GOT3 (cell line): ENCODE data around the gene TAF1B.

Experiments
- DNase-seq: peaks from one replicate; lab custom pipeline; 2025; ENCODE audit warnings: mixed read lengths; lab: John Stamatoyannopoulos, UW

The TAF1B gene

DNA sequence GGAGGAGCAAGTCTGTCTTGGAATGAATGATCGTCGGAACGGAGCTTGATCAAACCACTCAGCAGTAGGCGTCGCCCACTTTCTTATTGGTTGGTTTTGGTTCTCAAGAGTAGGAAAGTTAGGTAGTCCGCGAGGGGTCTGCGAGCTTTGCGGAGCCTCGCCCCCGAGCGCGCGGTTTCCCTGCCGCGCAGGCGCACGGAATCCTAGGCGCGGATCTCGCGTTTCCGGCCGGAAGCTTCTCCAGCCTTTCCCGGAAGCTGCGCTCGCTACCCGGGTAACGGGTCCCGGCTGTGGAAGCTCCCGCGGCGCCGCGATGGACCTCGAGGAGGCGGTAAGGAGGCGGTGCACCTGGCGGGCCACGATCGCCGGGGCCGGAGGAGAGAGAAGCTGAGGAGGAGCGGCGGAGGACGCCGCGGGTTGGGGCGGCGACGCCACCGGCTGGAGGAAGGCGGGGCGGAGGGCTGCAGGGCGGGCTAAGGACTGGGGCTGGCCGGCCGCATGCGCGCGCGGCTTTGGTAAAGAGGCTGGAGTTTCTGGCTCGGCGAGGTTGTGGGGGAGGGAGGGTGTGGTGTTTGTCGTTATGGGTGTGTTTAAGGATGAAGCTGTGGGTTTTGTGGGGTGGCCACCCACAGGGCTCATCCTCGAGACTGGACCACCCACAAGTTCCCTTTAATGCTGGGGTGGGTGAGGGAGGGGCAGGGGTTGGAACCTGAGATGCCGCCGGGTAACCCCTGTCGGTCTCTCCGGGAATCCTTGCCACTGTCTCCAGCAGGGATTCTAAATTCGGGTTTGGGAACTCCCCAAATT lies at the start of gene TAF1B:
TAF1B (plus strand) TSS at position 246 of the 807 bp plus-strand sequence; CDS start at position 314, 68 bp downstream.
- peak; percentile 81 for DNase-seq

DNA sequence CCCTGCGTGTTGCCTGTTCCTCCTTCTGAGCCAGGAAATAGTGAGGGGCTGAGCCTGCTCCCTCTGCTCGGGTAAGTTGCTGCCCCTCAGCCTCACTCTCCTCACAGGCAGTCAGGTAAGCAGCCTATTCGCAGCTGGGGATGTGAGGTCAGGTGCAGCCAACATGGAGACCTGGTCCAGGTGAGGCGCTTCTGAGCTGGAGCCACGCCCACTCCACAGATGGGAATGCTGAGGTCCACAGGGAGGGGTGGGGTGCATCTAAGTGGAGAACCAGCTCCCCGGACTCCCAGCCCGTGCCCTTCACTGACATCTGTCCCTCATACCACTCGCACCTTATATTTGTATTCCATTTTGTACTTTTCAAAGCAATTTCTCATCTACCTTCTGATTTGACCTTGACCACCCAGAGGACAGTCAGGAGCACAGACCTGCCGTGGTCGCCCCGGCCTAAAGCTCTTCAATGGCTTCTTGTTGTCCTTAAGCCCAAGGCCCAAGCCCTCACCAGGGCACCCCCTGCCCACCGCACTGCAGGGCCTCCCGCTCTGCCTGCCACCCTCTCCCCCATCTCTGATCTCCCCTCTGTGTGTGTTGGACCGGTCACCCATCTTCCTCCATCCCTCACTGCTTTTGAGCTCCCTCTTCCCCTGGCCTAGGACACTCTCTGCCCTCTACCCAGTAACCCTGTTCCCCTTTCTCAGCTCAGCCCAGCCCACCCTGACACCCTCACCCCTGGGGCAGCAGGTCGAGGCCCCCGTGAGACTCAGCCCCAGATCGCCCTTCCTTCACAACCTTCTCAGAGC lies 49.2 kb upstream of the TAF1B start:
- DNase-seq: no peak

DNA sequence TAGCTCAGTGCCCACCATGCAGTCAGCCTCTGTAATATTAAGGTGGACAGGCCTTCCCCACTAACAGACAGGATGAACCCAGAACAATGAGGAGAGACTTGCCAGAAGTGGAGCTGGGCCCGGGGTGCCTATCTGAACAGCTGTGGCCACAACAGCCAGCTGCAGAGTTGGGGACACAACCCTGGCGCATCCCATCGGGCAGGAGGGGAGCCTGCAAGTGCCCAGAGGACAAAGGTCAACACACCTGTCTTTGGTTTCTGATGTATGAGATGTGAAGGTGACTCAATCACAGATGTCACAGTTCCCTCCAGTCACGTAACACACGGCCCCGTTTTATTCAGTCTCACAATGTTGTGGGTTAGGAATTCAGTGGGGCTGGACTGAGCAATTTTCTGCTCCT lies 48.2 kb upstream of the TAF1B start:
- no peak for DNase-seq

DNA sequence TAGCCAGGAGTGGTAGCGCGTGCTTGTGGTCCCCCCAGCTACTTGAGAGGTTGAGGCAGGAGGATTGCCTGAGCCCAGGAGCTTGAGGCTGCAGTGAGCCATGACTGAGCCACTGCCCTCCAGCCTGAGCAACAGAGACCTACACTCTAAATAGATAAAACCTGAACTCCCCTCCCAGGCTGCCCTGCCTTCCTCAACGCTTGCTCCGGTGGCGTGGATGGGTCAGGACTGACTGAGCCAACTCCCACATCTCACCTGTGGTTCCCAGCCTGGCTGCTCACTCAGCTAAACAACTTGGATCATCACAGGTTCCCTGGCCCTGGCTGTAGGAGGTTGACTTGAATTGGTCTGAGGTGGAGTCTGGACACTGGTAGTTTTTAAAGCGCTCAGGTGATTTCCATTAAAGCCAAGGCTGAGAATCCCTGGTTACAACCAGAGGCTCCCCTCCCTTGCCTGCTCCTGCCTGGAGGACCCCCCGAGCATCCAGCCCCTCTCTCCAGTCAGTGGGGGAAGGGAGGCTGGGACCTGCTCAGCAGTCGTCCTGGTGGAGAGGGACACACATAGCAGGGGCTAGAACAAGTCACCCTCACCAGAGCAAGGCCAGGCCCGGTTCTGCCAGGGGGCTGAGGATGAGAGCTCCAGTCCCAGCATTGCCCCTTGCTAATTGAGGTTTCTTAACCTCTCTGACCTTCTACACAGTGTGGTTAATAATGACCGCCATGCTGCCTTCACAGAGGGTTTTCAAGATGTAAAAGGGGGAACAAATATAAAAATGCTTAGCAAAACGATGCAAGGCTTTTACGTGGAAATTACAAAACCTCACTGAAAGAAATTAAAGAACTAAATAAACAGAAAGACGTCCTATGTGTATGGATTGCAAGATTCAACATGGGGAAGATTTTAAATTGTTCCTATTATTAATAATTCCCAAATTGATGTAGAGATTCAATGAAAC lies 46.9 kb upstream of the TAF1B start:
- DNase-seq: no peak

DNA sequence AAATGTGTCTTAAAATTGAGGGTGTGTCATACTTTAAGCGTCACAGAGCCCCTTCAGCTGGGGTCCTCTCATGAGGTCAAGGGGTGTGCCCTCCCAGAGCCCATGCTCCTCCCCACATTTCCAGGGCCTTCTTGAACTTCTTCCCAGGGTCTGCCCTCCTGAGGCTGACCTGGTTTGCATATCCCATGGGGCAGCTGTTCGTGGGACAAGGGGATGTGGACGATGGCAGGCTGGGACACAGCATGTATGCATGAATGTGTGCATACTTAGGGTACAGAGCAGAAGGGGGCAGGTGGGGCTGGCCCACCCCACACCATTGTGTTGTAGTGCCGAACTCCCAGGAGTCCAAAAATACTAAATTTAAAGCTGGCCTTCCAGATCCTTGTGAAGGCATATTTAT lies 46.2 kb upstream of the TAF1B start:
- no peak for DNase-seq

DNA sequence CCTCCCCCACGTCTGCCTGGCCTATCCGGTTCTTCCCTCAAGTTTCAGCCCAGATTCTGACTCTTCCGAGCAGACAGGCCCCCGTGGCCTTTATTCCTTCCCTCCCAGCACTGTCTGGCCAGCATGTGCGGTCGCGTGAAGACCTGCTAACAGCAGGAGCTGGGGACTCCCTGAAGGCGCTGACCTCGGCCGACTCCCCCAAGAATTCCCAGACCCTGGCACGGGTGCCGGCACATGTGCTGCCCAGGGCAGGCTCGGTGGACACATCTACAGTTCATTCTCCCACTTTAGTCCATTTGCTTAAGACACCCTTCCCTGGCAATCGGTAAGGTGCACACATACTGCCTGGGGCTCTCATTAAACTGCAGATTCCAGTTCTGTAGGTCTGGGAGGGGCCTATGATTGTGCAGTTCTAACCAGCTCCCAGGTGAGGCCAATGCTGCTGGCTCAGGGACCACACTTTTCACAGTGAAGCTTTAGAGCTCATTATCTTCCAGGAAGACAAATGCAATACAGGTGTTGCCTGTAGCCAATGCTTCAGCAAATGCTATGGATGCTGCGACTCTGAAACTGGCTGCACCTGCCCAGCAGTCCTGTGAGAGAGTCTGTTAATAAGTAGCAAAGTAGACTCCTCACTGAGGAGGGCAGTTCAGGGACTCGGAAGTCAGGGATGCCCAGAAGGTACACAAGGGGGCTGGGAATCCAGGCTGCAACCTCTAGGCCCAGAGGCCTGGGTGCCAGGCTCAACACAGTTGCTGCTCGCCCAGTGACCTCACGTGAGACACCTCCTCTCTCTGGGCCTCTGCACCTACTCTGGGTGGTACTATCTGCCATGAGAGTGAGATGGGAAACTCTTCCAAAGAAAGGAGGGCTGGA lies 45.4 kb upstream of the TAF1B start:
- no peak for DNase-seq

DNA sequence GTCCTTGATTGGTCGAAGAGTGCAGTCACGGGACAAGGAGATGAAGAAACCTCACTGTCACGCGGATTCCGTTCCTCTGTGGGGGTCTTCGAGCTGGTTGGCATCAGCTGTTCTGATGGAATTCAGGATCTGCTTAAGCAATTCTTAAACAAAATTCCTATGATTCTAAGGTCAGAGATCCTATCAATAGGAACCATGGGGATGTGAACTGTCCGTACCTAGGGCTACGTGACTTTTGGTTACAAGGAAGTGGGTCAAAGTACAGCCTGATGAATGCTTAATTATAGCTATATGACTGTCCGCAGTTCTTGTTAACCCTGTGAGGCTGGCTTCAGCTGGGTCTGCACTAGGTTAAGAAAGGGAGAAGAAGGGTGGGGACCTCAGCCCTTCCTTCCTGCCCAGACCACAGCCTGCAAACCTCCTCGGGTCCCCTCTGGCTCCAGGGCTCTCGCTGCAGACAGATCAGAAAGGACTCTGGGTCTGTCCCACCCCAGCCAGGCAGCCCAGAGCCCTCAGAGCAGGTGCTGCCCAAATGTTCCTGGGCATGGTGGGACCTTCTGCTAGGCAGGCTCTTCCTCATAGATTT lies 44.2 kb upstream of the TAF1B start:
- no peak for DNase-seq

DNA sequence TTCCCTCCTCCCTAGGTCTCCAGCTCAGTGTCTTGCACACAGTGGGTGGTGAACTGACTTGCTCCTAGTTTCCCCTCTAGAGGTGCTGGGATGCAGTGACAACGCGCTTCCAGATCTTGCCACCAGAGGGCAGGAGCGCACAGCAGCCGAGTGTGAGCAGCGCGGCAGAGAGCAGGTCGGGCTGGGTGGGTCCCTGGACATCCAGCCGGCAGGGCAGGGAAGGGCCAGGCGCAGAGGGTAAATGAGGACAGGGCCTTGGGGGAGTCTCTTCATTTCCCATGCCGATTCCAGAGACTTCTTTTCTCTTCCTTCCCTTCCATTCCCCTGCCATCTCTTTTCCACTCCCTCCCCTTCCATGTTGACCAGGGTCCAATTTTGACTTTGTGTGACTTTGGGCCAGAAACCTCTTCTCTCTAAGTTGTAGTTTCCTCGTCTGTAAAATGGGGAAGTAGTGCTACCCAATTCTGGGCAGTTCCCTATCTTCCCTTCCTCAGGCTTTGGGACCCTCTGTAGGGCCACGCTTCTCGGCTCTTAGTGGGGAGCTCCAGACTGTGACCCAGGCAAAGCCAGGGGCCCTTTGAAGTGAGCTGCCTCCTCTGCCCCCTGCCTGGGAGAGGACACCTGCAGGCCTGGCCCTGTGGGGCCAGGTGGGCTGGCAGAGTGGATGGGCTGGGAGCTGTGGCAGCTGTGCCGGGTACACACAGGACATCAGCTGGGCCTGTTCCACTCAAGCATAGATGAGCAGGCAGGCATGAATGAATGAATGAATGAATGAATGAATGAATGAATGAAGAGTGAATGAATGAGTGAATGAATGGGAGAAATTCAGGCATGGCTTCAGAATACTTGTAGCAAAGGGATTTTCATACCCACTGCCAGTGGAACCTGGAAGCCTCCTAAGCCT lies 43.3 kb upstream of the TAF1B start:
- peak; percentile 54 for DNase-seq

DNA sequence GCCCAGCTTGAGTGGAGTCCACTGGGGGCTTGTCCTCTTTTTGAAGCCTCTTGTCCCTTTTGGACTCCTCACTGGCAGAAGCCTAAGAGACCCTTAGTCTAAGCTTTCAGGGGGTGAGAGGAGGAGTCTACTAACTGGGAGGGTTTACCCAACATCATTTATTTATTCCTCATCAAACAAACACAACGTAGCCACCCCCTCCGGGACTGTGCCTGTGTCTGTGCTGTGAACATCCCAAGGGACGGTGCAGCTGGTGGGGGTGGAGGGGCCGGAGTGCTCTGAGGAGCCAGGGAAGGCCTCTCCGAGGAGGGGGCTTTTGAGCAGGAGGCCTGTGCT lies 42.7 kb upstream of the TAF1B start:
- DNase-seq: no peak

DNA sequence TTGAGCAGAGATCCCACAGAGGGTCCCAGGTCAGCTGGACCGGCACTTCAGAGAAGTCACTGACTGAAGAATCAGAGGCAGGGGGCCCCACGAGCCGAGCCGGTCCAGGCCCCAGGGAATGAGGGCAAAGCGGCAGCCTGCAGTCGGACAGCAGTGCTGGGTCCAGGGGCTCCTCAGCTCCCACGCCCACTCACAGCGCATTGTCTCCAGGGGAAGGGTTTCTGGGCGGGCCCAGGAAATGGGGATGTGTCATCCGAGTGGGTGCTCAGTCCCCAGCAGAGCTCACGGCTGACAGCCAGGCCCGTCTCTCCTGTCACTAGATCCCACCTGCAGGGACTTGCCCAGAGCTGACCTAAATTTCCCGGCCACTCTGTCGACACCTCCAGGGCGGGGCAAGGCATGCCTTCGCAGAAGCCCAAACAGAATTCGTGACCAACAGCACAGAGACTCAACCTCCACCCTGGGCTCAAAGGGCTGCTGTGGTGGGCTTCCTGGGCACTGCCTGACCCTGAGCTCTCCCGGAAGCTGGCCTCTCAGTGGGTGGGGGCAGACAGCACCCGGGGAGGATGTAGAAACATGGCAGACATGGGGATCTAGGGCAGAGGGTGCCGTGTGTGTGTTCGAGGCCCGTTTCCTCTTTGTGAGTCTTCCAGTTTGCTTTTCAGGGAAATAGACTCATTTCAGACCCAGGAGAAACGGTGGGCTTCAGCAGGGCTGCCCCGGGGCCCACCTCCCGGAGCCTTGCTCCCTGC lies 42.1 kb upstream of the TAF1B start:
- no peak for DNase-seq

DNA sequence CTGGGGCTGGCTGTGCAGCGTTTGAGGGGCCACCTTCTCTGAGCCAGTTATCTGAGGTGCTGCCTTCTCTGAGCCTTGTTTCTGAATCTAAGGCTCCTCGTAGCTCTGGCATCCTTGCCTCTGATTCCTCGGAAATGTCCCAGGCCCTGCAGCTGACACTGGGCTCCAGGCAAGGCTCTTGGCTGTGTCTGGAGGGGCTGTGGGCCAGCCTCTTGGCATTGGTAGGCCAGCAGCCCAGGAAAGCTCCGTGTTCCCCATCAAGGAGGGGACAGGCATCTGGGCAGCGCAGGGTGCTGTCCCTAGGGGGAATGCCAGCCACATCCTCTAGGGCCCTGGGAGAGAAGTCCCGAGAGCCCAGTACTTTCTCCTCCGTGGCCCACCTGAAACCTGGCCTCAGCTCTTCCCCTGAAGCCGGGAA lies 40.7 kb upstream of the TAF1B start:
- no peak for DNase-seq

DNA sequence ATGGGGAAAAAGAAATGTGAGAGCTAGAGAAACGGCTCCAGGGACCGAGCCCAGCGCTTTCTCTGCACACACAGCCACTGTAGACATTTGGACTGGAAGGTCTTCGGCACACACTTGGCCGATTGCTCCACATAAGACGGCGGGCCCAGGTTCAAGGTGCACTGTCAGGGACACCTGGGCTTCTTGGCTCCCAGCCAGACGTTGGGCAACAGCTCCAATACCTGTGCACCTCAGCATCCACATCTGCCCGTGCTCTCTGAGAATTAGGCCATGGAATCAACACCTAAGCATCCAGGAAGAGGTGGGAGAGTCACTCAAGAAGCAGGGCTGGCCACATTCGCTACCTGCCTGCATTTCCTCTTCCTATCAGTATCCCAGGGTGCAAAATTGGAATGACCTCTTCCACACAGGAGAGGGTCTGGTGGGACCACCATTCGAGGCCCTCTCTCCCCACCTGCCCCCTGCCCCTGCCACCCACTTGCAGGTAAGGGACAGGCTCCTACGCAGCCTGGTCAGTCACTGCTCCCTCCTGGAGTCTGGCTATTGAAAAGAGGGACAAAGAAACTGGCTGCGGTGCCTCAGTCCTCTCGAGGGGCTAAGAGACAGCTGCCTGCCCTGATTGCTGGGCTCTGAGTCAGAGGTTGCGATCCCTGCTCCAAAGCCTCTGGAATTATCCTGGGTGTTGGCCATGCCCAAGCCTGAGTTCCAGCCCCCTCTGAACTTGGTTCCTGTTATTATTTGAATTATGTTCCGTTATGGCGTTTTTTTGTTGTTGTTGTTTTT lies 40.1 kb upstream of the TAF1B start:
- no peak for DNase-seq

DNA sequence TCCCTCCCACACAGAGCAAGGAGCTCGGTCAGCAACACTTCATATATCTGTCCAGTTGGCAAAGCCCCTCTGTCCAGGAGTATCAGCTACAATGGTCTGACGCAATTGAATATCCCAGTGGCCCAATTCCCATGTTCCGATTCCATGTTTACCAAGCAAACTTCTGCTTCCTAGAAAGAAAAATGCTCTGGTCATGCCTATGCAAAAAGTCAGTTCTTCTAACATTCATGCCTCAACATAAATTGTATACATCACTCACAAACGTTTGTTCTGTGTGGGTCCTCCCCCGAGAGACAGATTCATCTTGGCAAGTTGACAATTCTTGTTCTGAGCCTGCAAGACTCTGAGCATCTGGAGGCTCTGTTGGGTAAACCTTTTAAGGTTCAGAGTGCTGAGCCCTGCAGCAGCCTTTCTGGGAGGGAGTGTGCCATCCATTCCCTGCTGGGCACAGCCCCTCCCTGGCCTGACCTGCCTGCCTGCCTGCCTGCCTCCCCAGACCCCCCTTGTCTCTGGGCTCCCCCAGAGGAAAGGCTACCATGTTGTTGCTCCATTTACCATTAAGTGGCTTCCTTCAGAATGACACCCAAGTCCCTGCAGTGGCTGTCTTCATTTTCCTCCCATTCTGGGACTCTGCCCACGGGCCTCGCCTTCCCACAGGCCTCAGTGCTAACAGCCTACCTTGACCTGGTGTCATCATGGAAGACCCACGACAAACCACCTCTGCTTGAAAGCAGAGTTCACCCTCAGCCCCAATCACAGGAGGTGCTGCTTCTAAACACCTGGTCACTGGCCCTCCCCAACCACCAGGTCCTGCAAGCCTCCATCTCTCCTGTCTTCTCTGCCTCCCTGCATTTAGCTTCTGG lies 37.6 kb upstream of the TAF1B start:
- no peak for DNase-seq

DNA sequence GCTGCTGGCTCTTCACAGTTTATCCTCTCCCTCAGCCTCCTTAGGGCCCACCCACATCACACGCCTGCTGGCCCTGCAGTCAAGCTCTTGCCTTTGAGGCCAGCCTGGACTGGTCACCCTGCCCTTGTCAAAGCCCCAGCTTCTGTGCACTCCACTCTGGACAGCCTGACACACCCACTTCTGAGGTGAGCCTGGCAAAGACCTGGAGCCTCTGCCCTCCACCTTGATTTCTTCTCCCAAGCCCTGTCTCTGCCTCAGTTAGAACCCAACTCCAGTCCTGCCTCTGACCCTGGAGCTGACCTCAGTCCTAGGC lies 37.0 kb upstream of the TAF1B start:
- no peak for DNase-seq

DNA sequence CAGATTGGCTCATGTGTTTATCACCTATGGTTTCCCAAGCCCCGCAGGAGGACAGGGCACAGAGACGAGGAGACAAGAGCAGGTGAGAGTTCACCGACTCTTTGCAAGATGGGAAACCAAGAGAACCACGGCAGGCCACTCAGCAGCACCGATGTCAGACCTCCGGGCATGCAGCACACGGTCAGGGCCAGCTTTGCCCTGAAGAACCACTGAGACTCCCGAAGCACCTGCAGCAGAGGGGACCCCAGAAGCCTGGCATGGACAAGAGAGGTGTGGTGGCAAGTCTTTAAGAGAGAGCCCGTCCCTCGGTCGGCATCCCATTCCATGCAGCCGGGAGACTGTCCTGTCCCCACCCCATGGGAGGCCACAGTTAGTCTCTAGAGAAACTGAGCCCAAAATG lies 36.6 kb upstream of the TAF1B start:
- no peak for DNase-seq

DNA sequence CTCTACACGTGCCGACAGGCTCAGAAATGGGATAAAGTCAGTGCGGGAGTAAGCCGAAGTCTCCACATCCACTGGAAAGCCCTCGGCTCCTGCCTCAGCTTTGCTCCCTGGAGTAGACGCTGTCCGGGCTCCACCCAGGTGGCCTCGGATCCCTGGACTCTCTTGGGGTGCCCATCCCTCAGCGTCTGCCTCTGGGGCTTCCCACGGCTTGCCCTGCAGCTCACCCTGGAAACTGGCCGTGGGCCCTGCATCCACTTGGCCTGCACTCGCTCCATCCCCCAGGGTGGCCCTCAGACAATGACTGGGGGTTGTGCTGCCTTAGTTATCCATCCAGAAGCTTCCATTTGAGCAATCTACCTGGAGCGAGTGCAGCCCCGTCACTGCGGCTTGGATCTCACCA lies 36.2 kb upstream of the TAF1B start:
- no peak for DNase-seq

DNA sequence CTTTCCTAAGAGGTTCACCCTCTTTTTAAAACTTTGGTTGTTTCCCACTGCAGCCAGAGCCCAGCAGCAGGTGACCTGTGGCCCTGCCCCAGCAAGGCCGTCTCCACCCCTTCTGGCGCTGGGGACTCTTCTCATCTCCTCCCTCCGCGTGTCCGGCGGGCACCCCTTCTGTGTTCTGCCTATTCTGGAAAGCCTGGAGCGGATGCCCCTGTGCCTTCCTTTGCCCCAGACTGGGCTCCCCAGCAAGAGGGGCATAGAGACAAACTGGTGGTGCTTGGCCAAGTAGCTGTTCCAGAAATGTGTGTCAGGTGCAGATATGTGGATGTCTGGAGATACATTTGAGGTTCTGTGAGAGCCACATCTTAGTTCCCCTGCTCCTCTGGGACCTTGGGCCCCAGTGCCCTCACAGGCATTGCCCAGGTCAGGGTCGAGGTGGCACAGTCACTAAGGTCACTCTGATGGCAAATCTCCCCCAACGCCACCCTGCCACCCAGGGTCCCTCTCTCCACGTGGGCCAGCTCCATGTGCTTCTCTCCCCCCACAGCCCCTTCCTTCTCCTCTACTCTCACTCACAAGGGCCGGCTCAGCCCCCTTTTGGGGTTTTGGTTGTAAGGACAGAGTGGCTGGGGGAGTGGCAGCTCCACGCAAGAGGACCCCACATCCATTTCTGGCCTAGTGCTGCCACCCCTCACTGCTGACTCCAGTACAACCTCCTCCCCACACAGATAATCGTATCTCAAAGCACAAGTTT lies 35.5 kb upstream of the TAF1B start:
- no peak for DNase-seq
